Measurements from ENCODE around the gene PFKFB3.

PFKFB3 gene

DNA sequence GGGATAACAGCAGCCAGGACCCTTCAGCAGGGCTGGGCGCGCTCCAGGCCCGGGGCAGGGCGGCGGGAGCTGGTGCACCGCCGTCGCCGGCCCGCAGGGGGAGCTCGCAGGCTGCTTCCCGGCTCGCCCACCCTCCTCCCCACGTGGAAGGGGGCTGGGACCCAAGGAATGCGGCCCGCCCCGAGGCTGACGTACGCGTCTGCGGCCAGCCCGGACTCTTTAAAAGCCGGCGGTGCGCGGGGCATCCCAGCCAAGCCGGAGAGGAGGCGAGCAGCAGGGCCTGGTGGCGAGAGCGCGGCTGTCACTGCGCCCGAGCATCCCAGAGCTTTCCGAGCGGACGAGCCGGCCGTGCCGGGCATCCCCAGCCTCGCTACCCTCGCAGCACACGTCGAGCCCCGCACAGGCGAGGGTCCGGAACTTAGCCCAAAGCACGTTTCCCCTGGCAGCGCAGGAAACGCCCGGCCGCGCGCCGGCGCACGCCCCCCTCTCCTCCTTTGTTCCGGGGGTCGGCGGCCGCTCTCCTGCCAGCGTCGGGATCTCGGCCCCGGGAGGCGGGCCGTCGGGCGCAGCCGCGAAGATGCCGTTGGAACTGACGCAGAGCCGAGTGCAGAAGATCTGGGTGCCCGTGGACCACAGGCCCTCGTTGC is at the start of gene PFKFB3:
Gene PFKFB3, plus strand, starts transcription at position 249 of the 647 bp plus-strand sequence. Its CDS starts 329 bp downstream, at position 578.
- TF ChIP-seq, protein P1, sequence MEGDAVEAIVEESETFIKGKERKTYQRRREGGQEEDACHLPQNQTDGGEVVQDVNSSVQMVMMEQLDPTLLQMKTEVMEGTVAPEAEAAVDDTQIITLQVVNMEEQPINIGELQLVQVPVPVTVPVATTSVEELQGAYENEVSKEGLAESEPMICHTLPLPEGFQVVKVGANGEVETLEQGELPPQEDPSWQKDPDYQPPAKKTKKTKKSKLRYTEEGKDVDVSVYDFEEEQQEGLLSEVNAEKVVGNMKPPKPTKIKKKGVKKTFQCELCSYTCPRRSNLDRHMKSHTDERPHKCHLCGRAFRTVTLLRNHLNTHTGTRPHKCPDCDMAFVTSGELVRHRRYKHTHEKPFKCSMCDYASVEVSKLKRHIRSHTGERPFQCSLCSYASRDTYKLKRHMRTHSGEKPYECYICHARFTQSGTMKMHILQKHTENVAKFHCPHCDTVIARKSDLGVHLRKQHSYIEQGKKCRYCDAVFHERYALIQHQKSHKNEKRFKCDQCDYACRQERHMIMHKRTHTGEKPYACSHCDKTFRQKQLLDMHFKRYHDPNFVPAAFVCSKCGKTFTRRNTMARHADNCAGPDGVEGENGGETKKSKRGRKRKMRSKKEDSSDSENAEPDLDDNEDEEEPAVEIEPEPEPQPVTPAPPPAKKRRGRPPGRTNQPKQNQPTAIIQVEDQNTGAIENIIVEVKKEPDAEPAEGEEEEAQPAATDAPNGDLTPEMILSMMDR (conservative IDR thresholded peaks at IDR 0.05; ENCODE audit: low read depth, low read length), result peak; percentile 75
- DNase-seq (ENCODE audit: low read depth), result peak; percentile 66
- H3K4me3 ChIP-seq (ENCODE audit: low read length), result peak within 1 kb of the TSS; percentile 77

DNA sequence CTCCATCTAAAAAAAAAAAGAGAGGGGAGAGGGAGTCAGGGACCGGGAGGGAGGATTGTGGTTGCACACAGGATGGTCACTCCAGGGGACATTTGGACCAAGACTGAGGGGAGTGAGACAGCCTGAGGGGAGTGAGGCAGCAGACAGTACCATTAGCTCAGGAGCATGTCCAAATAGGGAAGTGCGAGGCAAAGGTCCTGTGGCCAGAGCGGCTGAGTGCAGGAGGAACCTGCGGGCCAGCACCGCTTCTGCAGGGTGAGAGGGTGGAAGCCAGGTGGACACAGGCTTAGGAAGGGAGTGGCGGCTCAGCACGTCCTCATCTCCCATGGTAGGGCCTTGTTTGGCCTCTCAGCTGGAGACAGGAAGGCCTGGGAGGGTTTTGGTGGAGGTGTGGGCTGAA is 48.9 kb upstream of the PFKFB3 start:
- TF ChIP-seq, protein P1 (conservative IDR thresholded peaks at IDR 0.05; ENCODE audit: low read depth, low read length), result no peak
- H3K4me3 ChIP-seq (ENCODE audit: low read length), result no peak overlapping the region
- no peak for DNase-seq (ENCODE audit: low read depth)

DNA sequence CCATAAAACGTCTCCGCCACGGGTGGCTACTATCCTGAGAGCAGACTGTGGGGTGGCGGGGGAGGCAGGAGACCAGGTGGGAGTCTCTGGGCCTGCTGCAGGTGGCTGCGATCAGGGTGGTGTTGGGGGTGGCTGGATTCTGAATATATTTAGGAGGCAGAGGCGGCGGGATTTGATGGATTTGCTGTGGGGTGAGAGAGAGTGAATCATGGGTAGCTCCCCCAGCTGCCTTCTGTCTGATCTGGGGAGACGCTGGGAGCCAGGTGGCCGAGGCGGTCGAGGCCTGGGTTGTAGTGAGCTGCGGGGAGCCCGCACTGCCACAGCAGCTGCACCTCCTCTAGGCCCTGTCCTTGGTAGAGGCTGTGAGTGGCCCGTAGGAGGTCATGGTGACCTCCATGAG is 48.2 kb upstream of the PFKFB3 start:
- no peak for DNase-seq (ENCODE audit: low read depth)
- TF ChIP-seq, protein P1 (conservative IDR thresholded peaks at IDR 0.05; ENCODE audit: low read depth, low read length), result no peak
- H3K4me3 ChIP-seq (ENCODE audit: low read length), result no peak overlapping the region

DNA sequence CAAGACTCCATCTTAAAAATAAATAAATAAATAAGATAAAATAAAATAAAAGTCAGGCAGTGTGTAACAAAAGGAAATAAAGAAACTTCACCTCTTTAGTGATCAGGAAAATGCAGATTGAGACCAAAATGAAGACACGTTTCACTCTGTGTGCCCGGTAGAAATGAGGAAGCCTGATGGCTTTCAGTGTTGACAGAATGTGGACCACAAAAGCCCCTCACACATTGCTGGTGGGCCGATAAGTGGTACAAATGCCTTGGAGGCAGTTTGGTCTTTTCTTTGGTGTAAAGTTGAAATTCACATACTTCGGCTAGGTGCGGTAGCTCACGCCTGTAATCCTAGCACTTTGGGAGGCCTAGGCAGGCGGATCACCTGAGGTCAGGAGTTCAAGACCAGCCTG is 44.5 kb upstream of the PFKFB3 start:
- no peak for DNase-seq (ENCODE audit: low read depth)
- no peak overlapping the region for H3K4me3 ChIP-seq (ENCODE audit: low read length)
- TF ChIP-seq, protein P1 (conservative IDR thresholded peaks at IDR 0.05; ENCODE audit: low read depth, low read length), result no peak

DNA sequence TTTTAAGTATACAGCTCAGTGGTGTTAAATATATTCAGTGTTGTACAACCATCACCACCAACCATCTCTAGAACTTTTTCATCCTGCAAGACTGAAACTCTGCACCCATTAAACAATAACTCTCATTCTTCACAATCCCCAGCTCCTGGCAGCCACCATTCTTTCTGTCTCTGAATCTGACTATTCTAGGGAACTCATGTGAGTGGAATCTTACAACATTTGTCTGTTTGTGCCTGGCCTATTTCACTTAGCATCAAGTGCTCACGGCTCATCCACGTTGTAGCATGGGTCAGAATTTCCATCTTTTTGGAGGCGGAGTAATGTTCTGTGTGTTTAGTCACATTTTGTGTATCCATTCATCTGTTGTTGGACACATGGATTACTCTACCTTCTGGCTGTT is 40.8 kb upstream of the PFKFB3 start:
- no peak for DNase-seq (ENCODE audit: low read depth)

DNA sequence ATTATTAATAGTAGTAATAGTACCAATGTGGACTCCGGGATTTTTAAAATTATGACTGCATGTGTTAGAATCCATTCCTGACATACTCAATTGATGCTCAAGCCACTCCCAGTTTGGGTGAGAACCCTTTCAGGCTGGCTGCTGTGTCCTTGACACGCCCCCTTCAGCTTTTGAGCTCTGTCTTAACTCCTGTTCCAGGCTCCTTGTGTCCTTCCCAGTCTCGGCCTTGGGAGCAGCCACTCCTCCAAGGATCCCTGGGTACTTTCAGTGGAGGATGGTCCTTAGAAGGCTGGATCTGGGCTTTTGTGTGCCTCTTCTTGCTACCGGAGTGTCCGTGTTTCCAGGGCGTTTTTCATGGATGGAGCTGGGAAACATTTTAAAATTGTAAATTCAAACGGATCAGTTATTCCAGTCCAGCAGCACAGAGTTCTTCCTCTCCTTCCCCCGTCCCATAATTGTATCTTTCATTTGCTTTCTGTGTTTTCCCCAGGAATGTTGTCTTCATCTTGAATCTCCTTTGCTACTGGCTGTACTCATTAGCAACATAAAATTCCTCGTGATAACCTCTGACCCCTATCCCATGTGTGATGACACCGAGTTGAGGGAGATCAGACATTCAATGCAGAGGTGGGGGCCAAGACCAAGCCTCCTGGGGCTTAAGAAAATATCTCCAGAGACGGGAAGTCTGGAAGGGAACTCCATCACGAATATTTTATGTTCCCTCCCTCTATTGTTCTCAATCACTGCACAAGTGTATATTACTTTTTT is 40.0 kb upstream of the PFKFB3 start:
- no peak for DNase-seq (ENCODE audit: low read depth)
- peak overlapping the region; percentile 48 for H3K4me3 ChIP-seq (ENCODE audit: low read length)
- TF ChIP-seq, protein P1 (conservative IDR thresholded peaks at IDR 0.05; ENCODE audit: low read depth, low read length), result no peak

More for the DNA sequence above, 40.8 kb upstream of the PFKFB3 start:
- H3K4me3 ChIP-seq (ENCODE audit: low read length), result no peak overlapping the region
- TF ChIP-seq, protein P1 (conservative IDR thresholded peaks at IDR 0.05; ENCODE audit: low read depth, low read length), result no peak
